Right atrium auricular region (tissue), 2 donors: ENCODE results near the gene HOXD8. TPM values are rescaled to one million over a fixed set of nuclear protein-coding genes. Genes with fewer than 3 reads are reported as not detected.

Experiments
- DNase-seq: peaks from one replicate; pipeline ENCODE4 v3.0.0-alpha.2; 2019; ENCODE audit warnings: low spot score
- H3K27ac ChIP-seq, 2 donors: fragments of 200-600 bp; sonication (generic); 1 replicate in 1 of 2; 2 replicates in 1 of 2; pipeline ENCODE4 v1.5.1; 2016 to 2019
- H3K27me3 ChIP-seq, 2 donors: fragments of 200-600 bp; sonication (generic); one replicate each; pipeline versions ENCODE4 v1.5.1 to v1.6.0; 2017 to 2019
- H3K36me3 ChIP-seq: fragments of 200-600 bp; sonication (generic); one replicate; pipeline ENCODE4 v1.5.1; 2016
- H3K4me1 ChIP-seq, 2 donors: fragments of 200-600 bp; sonication (generic); one replicate each; pipeline versions ENCODE4 v1.5.1 to v1.6.0; 2017 to 2019
- H3K4me3 ChIP-seq, 2 donors: fragments of 200-600 bp; sonication (generic); 1 replicate in 1 of 2; 2 replicates in 1 of 2; pipeline ENCODE4 v1.5.1; 2017 to 2019; ENCODE audit warnings: mild to moderate bottlenecking in 1 of 2, moderate library complexity in 1 of 2
- H3K9me3 ChIP-seq, 2 donors: fragments of 200-600 bp; sonication (generic); one replicate each; pipeline ENCODE4 v1.5.1; 2019
- CTCF ChIP-seq, 2 donors: fragments of 200-600 bp; sonication (generic); IDR thresholded peaks; one replicate each; pipeline ENCODE4 v1.5.1; 2019; ENCODE audit warnings: antibody characterized with exemption in 2 of 2
- total RNA-seq, 2 donors: library from RNA; depleted of rRNA; stranded (reverse); fragments of >200 nt; gene quantifications; one replicate each; pipeline ENCODE4 v1.1.0, GENCODE V29; 2016

HOXD8 gene
- total RNA-seq, 2 donors from 2014 or later = 0.55 to 1.1 TPM

- H3K4me3 ChIP-seq = no peak overlapping the region
- no peak for TF ChIP-seq CTCF (IDR thresholded peaks at IDR 0.05)
- no peak for DNase-seq
- H3K36me3 ChIP-seq = no peaks in the 10 kb centered on the region
- H3K4me1 ChIP-seq = peaks cover 0 to 24% of the 10 kb centered on the region in 2 donors
- H3K27ac ChIP-seq = no peak overlapping the region
- H3K9me3 ChIP-seq = no peaks in the 10 kb centered on the region
- H3K27me3 ChIP-seq = peaks cover 32 to 58% of the 10 kb centered on the region in 2 donors
Measured at GRCh38 chr2:176165370-176166050, 36.0 kb downstream of the HOXD8 start.

- peaks cover 33 to 51% of the 10 kb centered on the region in 2 donors for H3K27me3 ChIP-seq
- no peak for DNase-seq
- no peaks in the 10 kb centered on the region for H3K36me3 ChIP-seq
- no peak overlapping the region for H3K27ac ChIP-seq
- peaks cover 0 to 18% of the 10 kb centered on the region in 2 donors for H3K4me1 ChIP-seq
- no peaks in the 10 kb centered on the region for H3K9me3 ChIP-seq
- H3K4me3 ChIP-seq = no peak overlapping the region
- TF ChIP-seq CTCF (IDR thresholded peaks at IDR 0.05) = no peak
Measured at GRCh38 chr2:176166272-176166671, 36.8 kb downstream of the HOXD8 start.

GRCh38 chr2:176167398-176167797 lies 37.9 kb downstream of the HOXD8 start:
- TF ChIP-seq CTCF (IDR thresholded peaks at IDR 0.05) = no peak
- Histone ChIP-seq H3K4me1 (peaks cover 0 to 20% of the 10 kb centered on the region in 2 donors), H3K4me3 (no peak overlapping the region), H3K27ac (no peak overlapping the region), H3K36me3 (no peaks in the 10 kb centered on the region), H3K27me3 (peaks cover 42 to 51% of the 10 kb centered on the region in 2 donors), H3K9me3 (no peaks in the 10 kb centered on the region)
- no peak for DNase-seq

GRCh38 chr2:176169181-176169580 lies 39.7 kb downstream of the HOXD8 start:
- Histone ChIP-seq H3K9me3 (no peaks in the 10 kb centered on the region), H3K27me3 (peaks cover 36 to 39% of the 10 kb centered on the region in 2 donors), H3K36me3 (no peaks in the 10 kb centered on the region), H3K4me1 (peaks cover 0 to 19% of the 10 kb centered on the region in 2 donors), H3K27ac (no peak overlapping the region), H3K4me3 (no peak overlapping the region)
- no peak for TF ChIP-seq CTCF (IDR thresholded peaks at IDR 0.05)
- DNase-seq = no peak

- H3K27me3 ChIP-seq = peaks cover 35 to 40% of the 10 kb centered on the region in 2 donors
- TF ChIP-seq CTCF (IDR thresholded peaks at IDR 0.05) = no peak
Measured at GRCh38 chr2:176169711-176170110, 40.2 kb downstream of the HOXD8 start.

More at GRCh38 chr2:176169711-176170110, 40.2 kb downstream of the HOXD8 start:
- H3K27ac ChIP-seq = no peak overlapping the region
- no peaks in the 10 kb centered on the region for H3K9me3 ChIP-seq
- no peaks in the 10 kb centered on the region for H3K36me3 ChIP-seq
- no peak for DNase-seq
- no peak overlapping the region for H3K4me3 ChIP-seq
- peaks cover 0 to 20% of the 10 kb centered on the region in 2 donors for H3K4me1 ChIP-seq
